NT2/D1 (cell line): ENCODE data around the gene HSPA14.

Experiments
- SUZ12 ChIP-seq: IDR thresholded peaks from 2 replicates; pipeline ENCODE4 v1.6.1; 2011; ENCODE audit not compliant: insufficient read length, insufficient read depth; ENCODE audit errors: extremely low read depth
- YY1 ChIP-seq: IDR thresholded peaks from 2 replicates; pipeline ENCODE4 v1.6.1; 2011; ENCODE audit not compliant: insufficient read length, insufficient read depth
- ZNF274 ChIP-seq: IDR thresholded peaks from 2 replicates; pipeline ENCODE4 v1.6.1; 2011; ENCODE audit warnings: mild to moderate bottlenecking, low read depth, low read length

- no peak for TF ChIP-seq SUZ12
- TF ChIP-seq ZNF274: no peak
- no peak for TF ChIP-seq YY1
These were observed 31.8 kb upstream of the HSPA14 start for GRCh38 chr10:14806318-14806717.
